KBM-7 (cell line): ENCODE results near the gene MAGEB4.

ENCODE experiments used
- DNase-seq: peaks from one replicate; pipeline ENCODE4 v3.0.0-alpha.2; 2015
- in situ Hi-C: fragments of 300-500 bp; cut with MboI; formaldehyde crosslinking; loops from 2 replicates; pipeline ENCODE4 v1.14.3; 2020; ENCODE audit warnings: low sequenced_read_pairs, low pct_unique_long_range_greater_than_20kb, mixed read lengths

The MAGEB4 gene

GRCh38 chrX:30280428-30280827, 38.6 kb downstream of the MAGEB4 start:
- in situ Hi-C loops: no loop called here
- DNase-seq: no peak

DNA sequence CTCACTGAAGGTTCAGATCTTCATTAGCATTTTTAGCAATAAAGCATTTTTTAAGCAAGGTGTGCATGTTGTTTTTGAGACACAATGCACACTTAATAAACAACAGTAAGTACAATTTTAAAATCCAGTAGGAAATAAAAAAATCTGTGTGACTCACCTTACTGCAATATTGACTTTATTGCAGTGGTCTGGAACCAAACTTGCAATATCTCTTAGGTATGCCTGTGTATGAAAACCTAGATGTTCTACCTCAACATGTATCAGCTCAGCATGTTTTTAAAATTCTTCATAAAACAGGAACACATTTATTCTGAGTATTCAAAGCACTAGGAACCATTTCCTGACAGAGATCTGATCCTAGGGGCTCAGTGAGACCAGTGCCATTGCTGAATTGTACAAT, 40.7 kb downstream of the MAGEB4 start:
- in situ Hi-C loops: no loop called here
- DNase-seq: no peak

GRCh38 chrX:30283456-30284200, 41.8 kb downstream of the MAGEB4 start:
- in situ Hi-C loops: no loop called here
- DNase-seq: no peak
